Measurements from ENCODE around the gene ADGRL3.

Gene ADGRL3

GRCh38 chr4:61273233-61273632 lies 73.1 kb downstream of the ADGRL3 start:
- DNase-seq (ENCODE audit: extremely low read depth, low read depth) = no peak
- no peak overlapping the region for H3K4me3 ChIP-seq (replicated peaks; ENCODE audit: low read depth, low read length)
- no peak for TF ChIP-seq CTCF (IDR thresholded peaks at IDR 0.05; ENCODE audit: low read depth, low read length, missing control alignments)

DNA sequence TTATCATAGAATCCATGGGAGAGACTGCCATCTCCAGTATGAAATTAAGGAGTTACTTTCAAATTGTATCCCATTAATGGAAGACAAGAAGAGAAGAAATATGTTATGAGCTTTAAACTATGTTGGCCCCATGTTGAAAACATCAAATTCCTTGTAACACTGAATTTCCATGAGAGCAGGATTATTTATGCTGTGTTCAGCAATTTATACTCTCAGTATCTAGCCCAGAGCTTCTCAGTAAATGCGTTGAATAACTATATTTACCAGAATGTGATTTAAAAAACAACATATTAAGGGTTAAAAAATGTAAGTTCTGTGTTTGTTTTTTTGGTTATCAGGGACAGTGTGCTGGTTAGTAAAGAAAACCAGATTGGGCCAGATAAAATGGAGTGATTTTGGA lies 74.2 kb downstream of the ADGRL3 start:
- no peak for TF ChIP-seq CTCF (IDR thresholded peaks at IDR 0.05; ENCODE audit: low read depth, low read length, missing control alignments)
- no peak overlapping the region for H3K4me3 ChIP-seq (replicated peaks; ENCODE audit: low read depth, low read length)
- DNase-seq (ENCODE audit: extremely low read depth, low read depth) = no peak

- DNase-seq (ENCODE audit: extremely low read depth, low read depth) = no peak
- TF ChIP-seq CTCF (IDR thresholded peaks at IDR 0.05; ENCODE audit: low read depth, low read length, missing control alignments) = no peak
- H3K4me3 ChIP-seq (replicated peaks; ENCODE audit: low read depth, low read length) = no peak overlapping the region
Measured at GRCh38 chr4:61275241-61275640, 75.1 kb downstream of the ADGRL3 start.

- TF ChIP-seq CTCF (IDR thresholded peaks at IDR 0.05; ENCODE audit: low read depth, low read length, missing control alignments) = no peak
- no peak for DNase-seq (ENCODE audit: extremely low read depth, low read depth)
- no peak overlapping the region for H3K4me3 ChIP-seq (replicated peaks; ENCODE audit: low read depth, low read length)
Measured at GRCh38 chr4:61276029-61276428, 75.9 kb downstream of the ADGRL3 start.

- H3K4me3 ChIP-seq (replicated peaks; ENCODE audit: low read depth, low read length) = no peak overlapping the region
- no peak for TF ChIP-seq CTCF (IDR thresholded peaks at IDR 0.05; ENCODE audit: low read depth, low read length, missing control alignments)
- no peak for DNase-seq (ENCODE audit: extremely low read depth, low read depth)
Measured at GRCh38 chr4:61277785-61278760, 77.9 kb downstream of the ADGRL3 start.

- DNase-seq (ENCODE audit: extremely low read depth, low read depth) = no peak
- no peak for TF ChIP-seq CTCF (IDR thresholded peaks at IDR 0.05; ENCODE audit: low read depth, low read length, missing control alignments)
- no peak overlapping the region for H3K4me3 ChIP-seq (replicated peaks; ENCODE audit: low read depth, low read length)
Measured at GRCh38 chr4:61292322-61292721, 92.2 kb downstream of the ADGRL3 start.
